Panc1 (cell line): Measurements from ENCODE around the gene STX7.

Source experiments
- CTCF ChIP-seq: fragments of 450-650 bp; IDR thresholded peaks from 2 replicates; pipeline ENCODE4 v1.5.1; 2017; ENCODE audit warnings: mild to moderate bottlenecking
- POLR2AphosphoS5 ChIP-seq: IDR thresholded peaks from 2 replicates; pipeline ENCODE4 v1.6.1; 2012; ENCODE audit warnings: mild to moderate bottlenecking, low read depth, low read length, moderate library complexity
- REST ChIP-seq, 2 experiments: IDR thresholded peaks; 2 replicates each; pipeline ENCODE4 v1.6.1; 2011 to 2012; ENCODE audit warnings: low read depth in 2 of 2, control low read depth in 1 of 2, low read length in 1 of 2, mild to moderate bottlenecking in 1 of 2, moderate library complexity in 1 of 2; ENCODE audit not compliant: insufficient read depth in 1 of 2

DNA sequence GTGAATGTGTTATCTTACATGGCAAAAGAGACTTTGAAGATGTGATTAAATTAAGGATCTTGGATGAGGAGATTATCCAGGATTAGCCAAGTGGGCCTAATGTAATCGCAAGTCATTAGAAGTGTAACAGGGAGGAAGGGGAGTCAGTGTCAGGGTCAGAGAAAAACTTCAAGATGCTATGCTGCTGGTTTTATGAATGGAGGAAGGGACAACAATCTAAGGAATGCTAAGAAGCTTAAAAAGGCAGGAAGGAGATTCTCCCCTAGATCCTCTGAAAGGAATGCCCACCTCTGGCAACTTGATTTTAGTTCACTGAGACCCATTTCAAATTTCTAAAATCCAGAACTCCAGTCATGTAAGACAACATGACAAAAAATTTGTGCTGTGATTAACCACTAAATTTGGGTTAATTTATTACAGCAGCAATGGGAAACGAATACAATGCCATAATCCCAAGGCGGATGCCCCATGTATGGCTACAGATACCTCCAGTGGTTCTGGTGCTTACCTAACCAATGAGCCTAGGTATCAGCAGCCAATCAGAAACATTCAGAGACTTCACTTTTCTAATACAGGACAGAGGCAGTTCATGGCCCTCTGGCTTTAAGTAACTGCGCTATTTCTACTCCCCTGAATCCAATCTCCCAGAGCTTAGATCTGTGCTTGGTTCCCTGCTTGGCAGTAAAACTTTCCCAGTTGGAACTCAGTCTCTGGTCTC is 36.0 kb upstream of the STX7 start:
- no peak for TF ChIP-seq CTCF
- TF ChIP-seq POLR2AphosphoS5: no peak
- TF ChIP-seq REST (IDR thresholded peaks at IDR 0.05; ENCODE audit: insufficient read depth in 1 of 2, low read depth in 2 of 2, low read length in 1 of 2): no peak
